DMS79 treated with DMSO at 0.1 percent for 48 hours (cell line): ENCODE data around the gene GTF3C4.

Experiments used
- DNase-seq: peaks from one replicate; lab custom pipeline; 2025; lab: John Stamatoyannopoulos, UW

The GTF3C4 gene

GRCh38 chr9:132670457-132671391 is at the start of gene GTF3C4:
GTF3C4 (plus strand) TSS chr9:132670464; CDS start chr9:132670599, 135 bp downstream.
- no peak for DNase-seq

GRCh38 chr9:132622159-132622558 is 48.1 kb upstream of the GTF3C4 start:
- peak; percentile 72 for DNase-seq

GRCh38 chr9:132626285-132626684 is 44.0 kb upstream of the GTF3C4 start:
- no peak for DNase-seq

GRCh38 chr9:132627106-132627505 is 43.2 kb upstream of the GTF3C4 start:
- DNase-seq, result no peak

- no peak for DNase-seq
Measured at GRCh38 chr9:132627594-132627993, 42.7 kb upstream of the GTF3C4 start.

GRCh38 chr9:132628746-132629145 is 41.5 kb upstream of the GTF3C4 start:
- no peak for DNase-seq

- DNase-seq, result peak; percentile 22
Measured at GRCh38 chr9:132630116-132630515, 40.1 kb upstream of the GTF3C4 start.

GRCh38 chr9:132630811-132631210 is 39.5 kb upstream of the GTF3C4 start:
- no peak for DNase-seq

- no peak for DNase-seq
Measured at GRCh38 chr9:132631280-132631679, 39.0 kb upstream of the GTF3C4 start.

GRCh38 chr9:132631685-132632084 is 38.6 kb upstream of the GTF3C4 start:
- no peak for DNase-seq

- no peak for DNase-seq
Measured at GRCh38 chr9:132632413-132633129, 37.7 kb upstream of the GTF3C4 start.

- no peak for DNase-seq
Measured at GRCh38 chr9:132634327-132634726, 35.9 kb upstream of the GTF3C4 start.

- peak; percentile 76 for DNase-seq
Measured at GRCh38 chr9:132637351-132637750, 32.9 kb upstream of the GTF3C4 start.

- peak; percentile 34 for DNase-seq
Measured at GRCh38 chr9:132637801-132638200, 32.5 kb upstream of the GTF3C4 start.

GRCh38 chr9:132638240-132638639 is 32.0 kb upstream of the GTF3C4 start:
- DNase-seq, result no peak

- DNase-seq, result no peak
Measured at GRCh38 chr9:132639322-132639721, 30.9 kb upstream of the GTF3C4 start.

- no peak for DNase-seq
Measured at GRCh38 chr9:132641216-132641615, 29.0 kb upstream of the GTF3C4 start.

GRCh38 chr9:132644251-132644650 is 26.0 kb upstream of the GTF3C4 start:
- DNase-seq, result no peak

- DNase-seq, result no peak
Measured at GRCh38 chr9:132645306-132645705, 25.0 kb upstream of the GTF3C4 start.

GRCh38 chr9:132645711-132646110 is 24.6 kb upstream of the GTF3C4 start:
- no peak for DNase-seq

GRCh38 chr9:132646726-132647125 is 23.5 kb upstream of the GTF3C4 start:
- DNase-seq, result no peak

- DNase-seq, result no peak
Measured at GRCh38 chr9:132647355-132647754, 22.9 kb upstream of the GTF3C4 start.

GRCh38 chr9:132647806-132648205 is 22.5 kb upstream of the GTF3C4 start:
- no peak for DNase-seq
